ENCODE results near the gene WDR64. TPM values are rescaled to one million over a fixed set of nuclear protein-coding genes. Genes with fewer than 3 reads are reported as not detected.

The WDR64 gene
- total and polyA plus RNA-seq, 9 donors: 0.10 to 0.67 (median 0.34) TPM; not detected in 2

DNA sequence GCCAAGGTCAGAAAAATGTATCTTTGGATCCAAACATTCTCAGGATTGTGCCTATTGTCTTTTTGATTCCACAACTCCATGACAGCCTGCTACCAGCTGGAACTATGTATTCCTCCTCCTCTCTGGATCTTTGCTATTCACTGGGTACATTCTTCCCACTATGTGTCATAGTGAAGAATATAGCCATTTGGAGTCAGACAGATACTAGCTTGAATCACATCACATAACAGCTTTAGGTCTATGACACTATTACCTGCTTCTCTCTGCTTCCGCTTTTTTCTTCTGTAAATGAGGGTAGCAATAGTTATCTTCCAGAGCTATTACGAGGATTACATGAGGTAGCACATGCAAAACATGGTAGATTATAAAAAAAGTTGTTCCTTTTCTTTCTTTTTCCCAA is 190.5 kb downstream of the WDR64 start:
- H3K27ac ChIP-seq: no peak overlapping the region
- no peaks in the 10 kb centered on the region for H3K9me3 ChIP-seq
- DNase-seq: no peak
- H3K4me1 ChIP-seq (ENCODE audit: insufficient read depth): no peaks in the 10 kb centered on the region
- TF ChIP-seq, protein P1, sequence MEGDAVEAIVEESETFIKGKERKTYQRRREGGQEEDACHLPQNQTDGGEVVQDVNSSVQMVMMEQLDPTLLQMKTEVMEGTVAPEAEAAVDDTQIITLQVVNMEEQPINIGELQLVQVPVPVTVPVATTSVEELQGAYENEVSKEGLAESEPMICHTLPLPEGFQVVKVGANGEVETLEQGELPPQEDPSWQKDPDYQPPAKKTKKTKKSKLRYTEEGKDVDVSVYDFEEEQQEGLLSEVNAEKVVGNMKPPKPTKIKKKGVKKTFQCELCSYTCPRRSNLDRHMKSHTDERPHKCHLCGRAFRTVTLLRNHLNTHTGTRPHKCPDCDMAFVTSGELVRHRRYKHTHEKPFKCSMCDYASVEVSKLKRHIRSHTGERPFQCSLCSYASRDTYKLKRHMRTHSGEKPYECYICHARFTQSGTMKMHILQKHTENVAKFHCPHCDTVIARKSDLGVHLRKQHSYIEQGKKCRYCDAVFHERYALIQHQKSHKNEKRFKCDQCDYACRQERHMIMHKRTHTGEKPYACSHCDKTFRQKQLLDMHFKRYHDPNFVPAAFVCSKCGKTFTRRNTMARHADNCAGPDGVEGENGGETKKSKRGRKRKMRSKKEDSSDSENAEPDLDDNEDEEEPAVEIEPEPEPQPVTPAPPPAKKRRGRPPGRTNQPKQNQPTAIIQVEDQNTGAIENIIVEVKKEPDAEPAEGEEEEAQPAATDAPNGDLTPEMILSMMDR (IDR thresholded peaks at IDR 0.05): no peak
- no peak for TF ChIP-seq EP300 (IDR thresholded peaks at IDR 0.05)
- TF ChIP-seq POLR2A (IDR thresholded peaks at IDR 0.05): no peak
- H3K4me3 ChIP-seq: no peak overlapping the region
- intact Hi-C loops (cut with DNase I): no loop called here
- 83 to 88% (median 86%) methylated on average over 2 of the region's 2 CpGs for WGBS, 3 donors
- no peaks in the 10 kb centered on the region for H3K27me3 ChIP-seq
- no peaks in the 10 kb centered on the region for H3K36me3 ChIP-seq

DNA sequence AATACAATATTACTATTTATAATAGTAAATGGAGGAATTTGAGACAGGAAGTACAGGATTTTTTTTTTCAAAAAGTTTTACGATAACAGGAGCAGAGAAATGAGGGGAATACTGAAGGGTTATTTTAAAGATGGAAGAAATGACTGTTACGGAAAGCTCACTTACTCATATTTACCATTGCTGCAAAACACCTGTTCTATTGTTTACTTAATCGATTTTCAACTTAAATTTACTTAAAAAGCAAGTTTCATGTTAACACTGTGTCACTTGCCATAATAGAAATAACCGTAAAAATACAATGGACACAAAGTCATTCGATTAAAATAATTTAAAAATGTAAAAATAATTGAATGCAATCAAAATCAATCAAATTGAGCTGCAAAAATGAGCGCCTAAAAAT is 192.5 kb downstream of the WDR64 start:
- DNase-seq: no peak
- H3K4me1 ChIP-seq (ENCODE audit: insufficient read depth): no peaks in the 10 kb centered on the region
- H3K36me3 ChIP-seq: no peaks in the 10 kb centered on the region
- no peaks in the 10 kb centered on the region for H3K9me3 ChIP-seq
- TF ChIP-seq, protein P1 (IDR thresholded peaks at IDR 0.05): no peak
- TF ChIP-seq POLR2A (IDR thresholded peaks at IDR 0.05) (no peak), EP300 (IDR thresholded peaks at IDR 0.05) (no peak)
- no peaks in the 10 kb centered on the region for H3K27me3 ChIP-seq
- H3K27ac ChIP-seq: no peak overlapping the region
- no peak overlapping the region for H3K4me3 ChIP-seq
- 85 to 90% (median 86%) methylated on average over 6 of the region's 6 CpGs for WGBS, 3 donors
- intact Hi-C loops (cut with DNase I): no loop called here

DNA sequence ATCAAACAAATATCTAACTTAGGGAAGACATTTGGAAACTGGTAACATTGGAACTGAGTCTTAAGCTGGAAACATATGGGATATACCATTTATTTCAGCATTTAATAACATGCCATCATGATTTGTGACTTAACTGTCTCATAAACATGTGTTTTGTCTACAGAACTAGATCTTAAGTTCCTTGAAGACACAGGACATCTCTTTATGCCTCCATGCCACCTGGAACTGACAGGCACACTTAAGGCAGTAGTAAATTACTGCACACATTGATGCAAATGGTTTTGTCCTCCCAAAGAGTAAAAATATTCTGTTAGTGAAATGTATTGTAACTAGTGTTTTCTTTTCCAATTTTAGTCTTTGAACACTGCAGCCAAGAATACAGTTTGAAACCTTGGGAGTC is 194.3 kb downstream of the WDR64 start:
- no peak overlapping the region for H3K4me3 ChIP-seq
- H3K4me1 ChIP-seq (ENCODE audit: insufficient read depth): no peaks in the 10 kb centered on the region
- H3K9me3 ChIP-seq: no peaks in the 10 kb centered on the region
- H3K36me3 ChIP-seq: no peaks in the 10 kb centered on the region
- intact Hi-C loops (cut with DNase I): no loop called here
- no peak for DNase-seq
- no peak overlapping the region for H3K27ac ChIP-seq
- H3K27me3 ChIP-seq: no peaks in the 10 kb centered on the region
- TF ChIP-seq, protein P1 (IDR thresholded peaks at IDR 0.05): no peak
- no peak for TF ChIP-seq EP300 (IDR thresholded peaks at IDR 0.05)

DNA sequence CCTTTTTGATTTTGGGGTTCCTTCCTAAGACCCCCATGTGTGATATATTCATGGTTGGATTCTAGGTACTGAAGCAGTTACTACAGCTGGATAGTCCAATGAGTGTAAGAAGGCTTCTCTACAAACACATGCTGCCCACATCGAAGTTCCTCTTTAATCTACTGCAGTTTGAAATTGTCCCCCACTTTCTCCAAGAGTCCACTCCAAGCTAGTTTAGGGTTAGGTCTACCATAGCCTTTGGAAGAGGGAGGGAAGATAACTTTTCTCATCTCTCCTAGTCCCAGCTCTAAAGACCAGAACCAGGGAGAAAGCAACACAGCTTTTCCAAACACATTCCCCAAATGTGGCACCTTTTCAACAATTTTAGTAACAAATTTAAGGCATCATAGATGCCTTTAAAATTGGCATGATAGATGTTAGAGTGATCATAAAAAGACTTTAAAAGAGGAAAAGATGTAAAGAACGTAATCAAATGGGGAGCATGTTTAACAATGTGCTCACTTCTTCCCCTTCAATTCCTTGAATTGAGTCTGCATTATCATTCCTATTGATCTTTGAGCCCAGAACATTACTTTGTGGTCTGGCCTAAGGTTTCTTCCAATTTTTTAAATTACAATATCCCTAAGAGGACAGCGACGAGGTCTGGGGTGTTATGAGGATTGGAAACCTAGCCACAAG is 194.9 kb downstream of the WDR64 start:
- H3K9me3 ChIP-seq: no peaks in the 10 kb centered on the region
- peak overlapping the region in 1 of 2 donors; percentile 99 for H3K27ac ChIP-seq
- no peak for DNase-seq
- H3K36me3 ChIP-seq: no peaks in the 10 kb centered on the region
- H3K4me3 ChIP-seq: peak overlapping the region; percentile 96
- no peaks in the 10 kb centered on the region for H3K4me1 ChIP-seq (ENCODE audit: insufficient read depth)
- H3K27me3 ChIP-seq: no peaks in the 10 kb centered on the region
- 76 to 86% (median 78%) methylated on average over 4 of the region's 4 CpGs for WGBS, 3 donors
- TF ChIP-seq, protein P1 (IDR thresholded peaks at IDR 0.05): no peak
- TF ChIP-seq EP300 (IDR thresholded peaks at IDR 0.05): no peak
- TF ChIP-seq POLR2A (IDR thresholded peaks at IDR 0.05): no peak
- intact Hi-C loops (cut with DNase I): no loop called here

Data from ovary (tissue), 9 donors.